ENCODE data around the gene RTP3.
"Not testable (repeated sequence)": the region's sequence is repeated elsewhere in the genome, so short reads cannot be mapped to it uniquely, and the experiment has no call there.

The RTP3 gene

GRCh38 chr3:46548611-46549010 is 50.8 kb downstream of the RTP3 start:
- not testable (repeated sequence) for DNase-seq

GRCh38 chr3:46549408-46549904 is 51.7 kb downstream of the RTP3 start:
- no peak for DNase-seq

- DNase-seq, result no peak
Observed at GRCh38 chr3:46549989-46550388, 52.2 kb downstream of the RTP3 start.
